GM21576 (cell line): ENCODE measurements around the gene SERPINI1.

Experiments
- ATAC-seq: cut with Tn5 transposase; IDR thresholded peaks from one replicate; pipeline ENCODE4 v1.9.1; 2021; ENCODE audit warnings: mild to moderate bottlenecking, moderate library complexity; ENCODE audit not compliant: unreplicated experiment

The SERPINI1 gene, protein sequence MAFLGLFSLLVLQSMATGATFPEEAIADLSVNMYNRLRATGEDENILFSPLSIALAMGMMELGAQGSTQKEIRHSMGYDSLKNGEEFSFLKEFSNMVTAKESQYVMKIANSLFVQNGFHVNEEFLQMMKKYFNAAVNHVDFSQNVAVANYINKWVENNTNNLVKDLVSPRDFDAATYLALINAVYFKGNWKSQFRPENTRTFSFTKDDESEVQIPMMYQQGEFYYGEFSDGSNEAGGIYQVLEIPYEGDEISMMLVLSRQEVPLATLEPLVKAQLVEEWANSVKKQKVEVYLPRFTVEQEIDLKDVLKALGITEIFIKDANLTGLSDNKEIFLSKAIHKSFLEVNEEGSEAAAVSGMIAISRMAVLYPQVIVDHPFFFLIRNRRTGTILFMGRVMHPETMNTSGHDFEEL

GRCh38 chr3:167735233-167736138, at the start of gene SERPINI1:
SERPINI1 (plus strand) TSS chr3:167735721; CDS start chr3:167789129, 53,408 bp downstream.
- peak; percentile 62 for ATAC-seq

DNA sequence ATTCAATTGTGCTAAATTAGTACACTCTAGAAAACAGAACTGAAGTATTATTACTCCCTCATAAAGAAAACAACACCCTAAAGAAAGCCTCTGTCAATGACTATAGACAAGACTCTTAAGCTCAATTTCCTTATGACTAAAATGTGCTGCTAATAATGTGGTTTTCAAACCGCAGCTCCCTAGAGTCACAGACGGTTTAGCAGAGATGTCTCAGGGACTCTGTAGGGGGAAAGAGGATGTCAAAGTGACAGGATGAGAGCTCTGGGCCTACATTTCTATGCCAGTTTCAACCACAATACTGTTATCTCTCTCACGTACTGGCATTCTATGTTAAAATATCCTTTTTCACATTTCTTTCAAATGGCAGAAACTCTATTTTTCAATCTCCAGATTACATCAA, 44.2 kb upstream of the SERPINI1 start:
- ATAC-seq, result peak; percentile 100

DNA sequence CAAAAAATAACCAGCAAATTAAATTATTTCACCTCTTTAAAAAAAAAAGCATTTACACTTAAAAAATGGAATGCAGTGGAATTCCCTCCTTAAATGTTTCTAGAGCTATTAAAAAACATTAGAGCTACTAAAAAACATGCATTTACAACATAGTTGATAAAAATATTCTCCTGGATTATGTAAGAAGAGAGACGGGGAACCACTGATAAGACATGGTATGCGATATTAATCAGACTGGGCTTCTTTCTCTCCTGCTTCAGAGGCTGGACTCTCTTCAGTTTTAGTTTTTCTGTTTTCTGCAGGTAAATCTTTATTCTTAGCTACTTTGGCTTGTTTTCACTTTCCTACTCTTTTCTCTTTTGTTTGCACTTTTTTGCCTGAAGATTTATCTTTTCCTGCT, 41.4 kb upstream of the SERPINI1 start:
- no peak for ATAC-seq

GRCh38 chr3:167700046-167700445, 35.5 kb upstream of the SERPINI1 start:
- no peak for ATAC-seq

DNA sequence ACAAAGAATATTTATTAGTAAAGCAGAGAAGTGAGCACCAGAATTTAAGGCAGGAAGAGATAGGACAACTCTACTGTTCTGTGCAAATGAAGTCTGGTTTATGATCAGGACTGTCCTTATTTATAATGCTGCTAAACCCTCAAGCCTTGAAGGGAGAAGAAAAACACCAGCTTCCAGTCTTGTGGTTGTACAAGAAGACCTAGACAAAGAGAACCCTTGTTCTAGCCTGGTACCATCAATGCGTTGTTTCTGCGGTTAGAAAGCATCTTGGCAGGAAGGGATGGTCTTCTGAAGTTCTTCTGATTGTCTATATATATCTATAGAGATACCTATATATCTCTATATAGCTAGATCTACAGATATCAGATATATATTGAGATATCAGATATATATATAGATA, 34.6 kb upstream of the SERPINI1 start:
- ATAC-seq, result no peak

DNA sequence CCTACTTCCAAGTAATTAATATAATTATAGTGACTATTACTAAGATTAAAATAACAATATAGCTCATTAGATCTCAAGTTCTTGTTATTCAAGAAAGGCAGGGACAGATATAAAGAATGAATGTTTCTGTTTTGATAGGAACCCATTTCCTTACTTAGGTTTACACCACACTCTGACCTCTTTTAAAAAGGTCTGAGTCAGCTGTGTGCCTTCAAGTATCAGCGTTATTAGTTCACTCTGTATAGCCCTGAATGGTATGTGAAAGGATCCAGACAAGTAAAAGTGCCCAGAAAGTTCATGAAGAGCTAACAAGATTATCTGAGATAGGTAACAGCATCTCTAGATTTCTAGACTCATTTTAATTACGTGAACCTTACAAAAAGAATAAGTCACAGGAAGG, 29.7 kb upstream of the SERPINI1 start:
- ATAC-seq, result no peak

- ATAC-seq, result no peak
Measured at GRCh38 chr3:167709690-167710089, 25.8 kb upstream of the SERPINI1 start.

DNA sequence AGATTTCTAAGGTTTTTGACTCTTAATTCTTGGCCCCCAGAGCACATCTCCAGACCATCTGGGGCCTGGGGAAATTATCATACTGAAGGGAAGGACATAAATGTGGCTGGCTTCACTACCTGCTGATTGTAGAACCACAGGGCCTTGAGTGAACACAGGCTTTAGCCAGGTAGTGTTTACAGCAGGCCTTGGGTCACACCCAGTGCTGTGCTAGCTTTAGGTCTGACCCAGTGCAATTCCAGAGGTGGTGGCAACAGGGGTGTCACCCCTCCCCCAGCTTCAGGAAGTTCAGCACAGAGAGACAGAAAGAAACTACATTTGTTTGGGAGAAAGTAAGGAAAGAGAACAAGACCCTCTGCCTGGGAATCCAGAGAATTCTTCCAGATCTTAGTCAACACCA, 25.0 kb upstream of the SERPINI1 start:
- ATAC-seq, result no peak

DNA sequence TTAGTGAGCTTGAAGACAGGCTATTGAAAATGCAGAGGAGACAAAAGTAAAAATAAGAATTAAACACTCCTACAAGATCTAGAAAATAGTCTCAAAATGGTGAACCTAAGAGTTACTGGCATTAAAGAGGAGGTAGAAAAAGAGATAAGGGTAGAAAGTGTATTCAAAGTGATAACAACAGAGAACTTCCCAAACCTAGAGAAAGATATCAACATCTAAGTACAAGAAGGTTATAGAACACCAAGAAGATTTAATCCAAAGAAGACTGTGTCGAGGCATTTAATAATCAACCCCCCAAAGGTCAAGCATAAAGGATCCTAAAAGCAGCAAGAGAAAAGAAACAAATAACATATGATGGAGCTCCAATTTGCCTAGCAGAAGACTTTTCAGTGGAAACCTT, 24.1 kb upstream of the SERPINI1 start:
- ATAC-seq, result no peak

DNA sequence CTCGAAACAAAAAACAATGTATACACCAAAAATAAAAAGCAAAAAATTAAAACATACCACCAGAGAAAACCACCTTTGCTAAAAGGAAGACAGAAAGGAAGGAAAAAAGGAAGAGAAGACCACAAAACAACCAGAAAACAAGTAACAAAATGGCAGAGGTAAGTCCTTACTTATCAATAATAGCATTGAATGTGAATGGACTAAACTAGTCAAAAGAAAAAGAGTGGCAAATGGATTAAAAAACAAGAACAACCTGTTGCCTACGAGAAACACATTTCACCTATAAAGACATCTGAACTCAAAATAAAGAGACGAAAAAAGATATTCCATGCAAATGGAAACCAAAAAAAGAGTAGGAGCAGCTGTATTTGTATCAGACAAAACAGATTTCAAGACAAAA, 23.1 kb upstream of the SERPINI1 start:
- no peak for ATAC-seq

DNA sequence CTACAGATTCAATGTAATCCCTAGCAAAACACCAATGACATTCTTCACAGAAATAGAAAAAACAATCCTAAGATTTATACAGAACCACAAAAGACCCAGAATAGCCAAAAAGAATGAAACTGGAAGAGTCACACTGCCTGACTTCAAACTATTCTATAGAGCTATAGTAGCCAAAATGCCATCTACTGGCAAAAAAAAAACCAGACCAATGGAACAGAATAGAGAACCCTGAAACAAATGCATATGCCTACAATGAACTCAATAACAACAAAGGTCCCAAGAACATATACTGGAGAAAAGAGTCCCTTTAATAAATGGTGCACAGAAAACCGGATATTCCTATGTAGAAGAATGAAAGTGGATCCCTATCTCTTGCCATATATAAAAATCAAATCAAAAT, 20.6 kb upstream of the SERPINI1 start:
- ATAC-seq, result no peak

DNA sequence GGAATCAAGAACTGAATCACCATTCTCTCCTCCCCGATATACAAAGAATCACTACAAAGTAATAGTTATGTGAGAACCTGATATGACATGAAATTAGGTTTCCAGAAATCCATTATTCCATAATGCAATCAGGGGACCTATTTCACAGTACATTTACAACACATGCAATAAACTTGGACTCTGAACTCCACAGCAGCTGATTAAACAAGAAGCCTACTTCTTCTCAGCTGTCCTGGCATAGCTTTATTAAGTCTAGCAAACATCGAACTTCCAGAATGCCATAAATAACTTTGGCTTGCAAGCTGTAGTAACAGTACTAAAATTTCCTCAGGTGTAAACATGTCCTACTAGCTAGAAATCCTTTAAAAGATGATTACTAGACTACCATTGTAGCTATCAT, 18.6 kb upstream of the SERPINI1 start:
- no peak for ATAC-seq

DNA sequence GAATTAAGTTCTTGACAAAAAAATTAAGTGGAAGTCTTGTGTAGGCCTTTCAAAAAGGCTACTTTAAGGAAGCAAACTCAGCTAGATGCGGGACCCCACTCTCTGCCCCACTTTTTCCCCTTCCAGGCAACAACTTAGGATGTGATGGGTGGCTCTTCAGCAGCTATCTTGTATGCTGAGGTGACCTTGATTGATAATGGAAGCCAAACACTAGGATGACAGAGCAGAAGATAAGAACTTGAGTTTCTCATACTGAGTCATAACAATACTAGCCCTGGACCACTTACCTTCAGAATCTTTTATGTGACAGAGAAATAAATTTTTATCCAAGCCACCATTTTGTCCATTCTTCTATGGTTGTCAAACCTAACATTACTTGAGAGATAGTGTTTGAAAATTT, 16.9 kb upstream of the SERPINI1 start:
- no peak for ATAC-seq

- ATAC-seq, result no peak
Measured at GRCh38 chr3:167723025-167723512, 12.5 kb upstream of the SERPINI1 start.

- ATAC-seq, result no peak
Measured at GRCh38 chr3:167723872-167724271, 11.6 kb upstream of the SERPINI1 start.

GRCh38 chr3:167728176-167728575, 7.3 kb upstream of the SERPINI1 start:
- no peak for ATAC-seq

- no peak for ATAC-seq
Measured at GRCh38 chr3:167728632-167729323, 6.7 kb upstream of the SERPINI1 start.

- no peak for ATAC-seq
Measured at GRCh38 chr3:167729591-167729990, 5.9 kb upstream of the SERPINI1 start.

DNA sequence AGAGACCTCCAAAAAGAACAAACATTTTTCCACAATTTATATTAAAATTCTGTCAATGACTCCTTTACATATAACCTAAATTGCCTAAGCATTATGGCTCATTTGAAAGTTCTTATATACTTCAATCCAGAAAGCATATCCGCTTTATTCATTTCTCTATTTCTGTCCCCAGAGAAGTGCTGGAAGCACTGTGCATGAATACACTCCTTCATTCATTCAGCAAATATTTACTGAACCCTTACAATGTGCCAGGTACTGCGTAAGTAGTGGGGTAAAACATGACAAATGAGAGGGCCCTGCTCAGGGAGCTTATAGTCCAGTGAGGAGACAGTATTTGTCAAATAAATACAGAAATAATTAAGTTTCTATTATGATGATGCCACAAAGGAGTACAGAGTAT, 4.1 kb upstream of the SERPINI1 start:
- no peak for ATAC-seq

- no peak for ATAC-seq
Measured at GRCh38 chr3:167732313-167733065, 3.0 kb upstream of the SERPINI1 start.
